Esophagus muscularis mucosa (tissue), 4 donors: ENCODE results near the gene ZFX. TPM values are rescaled to one million over a fixed set of nuclear protein-coding genes. Genes with fewer than 3 reads are reported as not detected.
A peak's percentile ranks its signal among the peaks of the same experiment; 100 is the strongest.

Experiments used
- DNase-seq: peaks from one replicate; pipeline ENCODE4 v3.0.0-alpha.2; 2017; ENCODE audit errors: extremely low spot score
- H3K27ac ChIP-seq, 4 donors: fragments of 200-600 bp; sonication (generic); replicated peaks in 1 of 4; 1 replicate in 3 of 4; 2 replicates in 1 of 4; pipeline ENCODE4 v1.5.1; 2016 to 2019; ENCODE audit warnings: mild to moderate bottlenecking in 1 of 4
- H3K27me3 ChIP-seq, 4 donors: fragments of 200-600 bp; sonication (generic); one replicate each; pipeline versions ENCODE4 v1.5.1 to v1.6.0; 2016 to 2019
- H3K36me3 ChIP-seq, 4 donors: fragments of 200-600 bp; sonication (generic); one replicate each; pipeline ENCODE4 v1.5.1; 2016 to 2019
- H3K4me1 ChIP-seq, 4 donors: fragments of 200-600 bp; sonication (generic); one replicate each; pipeline ENCODE4 v1.5.1; 2016 to 2019
- H3K4me3 ChIP-seq, 4 donors: fragments of 200-600 bp; sonication (generic); 1 replicate in 2 of 4; 2 replicates in 2 of 4; pipeline ENCODE4 v1.5.1; 2016 to 2019; ENCODE audit warnings: mild to moderate bottlenecking in 4 of 4, moderate library complexity in 1 of 4
- H3K9me3 ChIP-seq, 4 donors: fragments of 200-600 bp; sonication (generic); 1 replicate in 3 of 4; 2 replicates in 1 of 4; pipeline ENCODE4 v1.5.1; 2016 to 2019
- CTCF ChIP-seq, 3 experiments: fragments of 200-600 bp in 2 of 3; fragments of 450-650 bp in 1 of 3; sonication (generic) in 2 of 3; IDR thresholded peaks; one replicate each; pipeline ENCODE4 v1.5.1; 2017 to 2019; ENCODE audit warnings: antibody characterized with exemption in 3 of 3, mild to moderate bottlenecking in 2 of 3, moderate library complexity in 1 of 3
- EP300 ChIP-seq: sonication (generic); formaldehyde crosslinking; IDR thresholded peaks from one replicate; pipeline ENCODE4 v1.6.1; 2017; ENCODE audit warnings: antibody characterized with exemption
- POLR2A ChIP-seq: fragments of 450-650 bp; IDR thresholded peaks from one replicate; pipeline ENCODE4 v1.6.1; 2017; ENCODE audit warnings: antibody characterized with exemption, moderate library complexity, mild to moderate bottlenecking, low read depth
- POLR2AphosphoS5 ChIP-seq, 2 donors: sonication (generic); formaldehyde crosslinking; IDR thresholded peaks; one replicate each; pipeline ENCODE4 v1.6.1; 2017; ENCODE audit warnings: antibody characterized with exemption in 2 of 2
- whole genome bisulfite sequencing: methylation state at CpG from one replicate; pipeline ENCODE4 v1.1.5; 2018; 5-methylcytosine and 5-hydroxymethylcytosine counted together
- intact Hi-C: fragments of 100-400 bp; cut with DNase I; formaldehyde crosslinking; loops from one replicate; pipeline ENCODE4 v1.15.1; 2023
- total RNA-seq, 4 donors: library from RNA; depleted of rRNA; stranded (reverse); fragments of >200 nt; gene quantifications; one replicate each; pipeline versions ENCODE4 v1.1.0 to v1.2.1, GENCODE V29; 2016

Gene ZFX
- total RNA-seq, 4 donors from 2014 or later, result 52.3 to 75.6 (median 66.4) TPM

DNA sequence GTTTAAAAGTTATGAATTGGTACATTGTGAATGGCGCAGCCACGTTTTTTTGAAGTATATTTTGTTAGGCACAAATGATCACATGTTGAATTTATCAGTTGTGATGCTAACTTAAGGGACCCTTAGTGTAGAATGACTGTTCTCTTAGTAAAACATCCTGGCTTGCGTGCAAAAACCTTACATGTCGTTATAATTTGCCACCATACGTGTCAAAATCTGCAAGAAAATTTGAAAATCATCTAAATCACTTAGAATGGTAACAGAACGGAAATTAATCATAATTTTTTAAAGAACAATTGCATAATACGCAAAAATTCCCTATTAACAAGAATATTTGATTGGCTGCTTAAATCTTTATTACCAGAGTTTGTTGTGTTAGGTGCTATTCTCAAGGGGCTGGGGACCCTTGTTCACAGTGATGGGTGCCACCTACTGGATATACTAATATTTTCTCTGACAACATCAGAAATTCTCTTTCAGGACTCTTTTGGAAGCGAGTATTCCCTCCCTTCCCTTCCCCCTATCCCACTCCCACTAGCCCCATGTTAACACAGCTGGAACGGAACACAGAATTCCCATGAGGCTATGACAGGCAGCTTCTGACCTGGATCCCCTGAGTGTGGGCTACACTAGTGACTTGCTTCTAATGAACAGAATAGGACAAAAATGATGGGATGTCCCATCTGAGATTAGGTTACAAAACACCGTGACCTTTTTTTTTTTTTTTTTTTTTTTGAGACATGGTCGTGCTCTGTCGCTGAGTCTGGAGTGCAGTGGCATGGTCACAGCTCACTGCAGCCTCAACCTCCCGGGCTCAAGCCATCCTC is 92.5 kb downstream of the ZFX start:
- Histone ChIP-seq H3K4me1 (peaks cover 0 to 32% (median 8%) of the 10 kb centered on the region in 4 donors), H3K4me3 (no peak overlapping the region), H3K36me3 (no peaks in the 10 kb centered on the region), H3K27ac (peak overlapping the region in 1 of 4 donors; percentile 42), H3K9me3 (no peaks in the 10 kb centered on the region), H3K27me3 (no peaks in the 10 kb centered on the region)
- WGBS, result 50% methylated on average over 13 of the region's 13 CpGs
- TF ChIP-seq CTCF (IDR thresholded peaks at IDR 0.05), result peak; percentile 33 to 44 (median 38)
- TF ChIP-seq EP300, result no peak
- intact Hi-C loops, result loop anchor here (2.0 kb wide), 2 partner anchors 87 to 159 kb away; no protein-coding TSS in a partner anchor
- no peak for DNase-seq

DNA sequence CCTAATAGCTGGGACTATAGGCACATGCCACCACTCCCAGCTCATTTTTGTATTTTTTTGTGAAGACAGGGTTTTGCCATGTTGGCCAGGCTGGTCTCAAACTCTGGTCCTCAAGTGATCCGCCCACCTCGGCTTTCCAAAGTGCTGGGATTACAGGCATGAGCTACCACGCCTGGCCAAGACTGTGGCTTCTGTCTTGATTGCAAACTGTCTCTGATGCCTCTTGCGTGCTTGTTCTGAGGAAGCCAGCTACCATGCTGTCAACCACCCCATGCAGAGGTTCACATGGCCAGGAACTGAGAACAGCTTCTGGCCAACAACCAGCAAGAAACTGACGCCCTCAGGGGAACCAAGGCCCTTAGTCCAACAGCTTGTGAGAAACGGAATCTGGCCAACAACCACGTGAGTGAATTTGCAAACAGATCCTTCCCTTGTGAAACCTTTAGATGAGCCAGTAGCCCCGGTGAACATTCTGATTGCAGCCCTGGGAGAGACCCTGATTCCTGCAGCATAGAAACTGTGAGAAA is 93.2 kb downstream of the ZFX start:
- 39% methylated on average over 8 of the region's 8 CpGs for WGBS
- Histone ChIP-seq H3K4me3 (no peak overlapping the region), H3K4me1 (peaks cover 0 to 32% (median 8%) of the 10 kb centered on the region in 4 donors), H3K27ac (peak overlapping the region in 1 of 4 donors; percentile 42), H3K9me3 (no peaks in the 10 kb centered on the region), H3K27me3 (no peaks in the 10 kb centered on the region), H3K36me3 (no peaks in the 10 kb centered on the region)
- DNase-seq, result no peak
- TF ChIP-seq CTCF (IDR thresholded peaks at IDR 0.05) (no peak), POLR2AphosphoS5 (IDR thresholded peaks at IDR 0.05) (peak; percentile 21 to 28)
- intact Hi-C loops, result loop anchor here (2.0 kb wide), 2 partner anchors 88 to 160 kb away; no protein-coding TSS in a partner anchor

DNA sequence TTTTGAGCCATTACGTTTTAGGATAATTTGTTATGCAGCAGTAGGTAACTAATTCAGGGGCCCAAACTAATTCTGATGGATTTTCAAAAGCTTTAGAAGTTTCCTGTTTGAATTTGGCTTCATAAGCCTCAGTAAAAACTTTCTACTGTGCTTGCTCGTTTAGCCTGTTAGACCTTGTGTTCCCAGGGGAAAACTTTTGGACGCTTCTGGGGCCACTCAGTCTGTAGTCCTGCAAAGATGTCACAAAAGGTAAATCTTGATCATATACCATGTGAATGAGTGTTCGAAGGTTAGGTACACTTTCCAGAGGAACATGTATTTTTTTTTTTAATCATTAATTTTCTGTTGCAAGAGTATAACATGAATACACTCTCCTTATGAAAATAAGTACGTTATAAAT is 93.7 kb downstream of the ZFX start:
- 68% methylated on average over 5 of the region's 5 CpGs for WGBS
- intact Hi-C loops, result loop anchor here (2.0 kb wide), 2 partner anchors 88 to 160 kb away; no protein-coding TSS in a partner anchor
- H3K4me1 ChIP-seq, result peaks cover 0 to 32% (median 8%) of the 10 kb centered on the region in 4 donors
- H3K27me3 ChIP-seq, result no peaks in the 10 kb centered on the region
- TF ChIP-seq CTCF (IDR thresholded peaks at IDR 0.05) (no peak), EP300 (no peak), POLR2AphosphoS5 (IDR thresholded peaks at IDR 0.05) (no peak), POLR2A (no peak)
- H3K4me3 ChIP-seq, result no peak overlapping the region
- no peak for DNase-seq
- H3K9me3 ChIP-seq, result no peaks in the 10 kb centered on the region
- H3K36me3 ChIP-seq, result no peaks in the 10 kb centered on the region
- peak overlapping the region in 1 of 4 donors; percentile 14 for H3K27ac ChIP-seq

DNA sequence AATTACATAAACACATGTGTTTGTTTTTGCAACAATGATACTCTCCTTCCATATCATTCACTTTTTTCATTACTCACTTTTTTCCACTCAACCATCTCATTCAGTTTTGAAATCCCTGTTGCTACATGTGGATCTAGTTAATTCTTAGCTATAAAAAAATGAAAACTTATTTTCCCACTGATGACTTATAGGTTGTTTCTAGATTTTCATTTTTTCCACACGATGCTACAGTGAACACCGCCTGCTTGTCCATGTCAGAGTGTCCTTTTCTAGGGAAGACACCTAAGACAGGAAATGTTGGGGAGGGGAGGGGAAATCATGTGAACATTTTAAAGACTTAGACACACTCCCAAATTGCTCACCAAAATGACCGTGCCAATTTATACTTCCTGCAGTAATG is 94.2 kb downstream of the ZFX start:
- Histone ChIP-seq H3K36me3 (no peaks in the 10 kb centered on the region), H3K27ac (peak overlapping the region in 1 of 4 donors; percentile 14), H3K27me3 (no peaks in the 10 kb centered on the region), H3K9me3 (no peaks in the 10 kb centered on the region), H3K4me1 (peaks cover 0 to 32% (median 8%) of the 10 kb centered on the region in 4 donors), H3K4me3 (no peak overlapping the region)
- intact Hi-C loops, result loop anchor here (2.0 kb wide), 2 partner anchors 89 to 161 kb away; no protein-coding TSS in a partner anchor
- WGBS, result 60% methylated on average over 3 of the region's 3 CpGs
- TF ChIP-seq POLR2AphosphoS5 (IDR thresholded peaks at IDR 0.05) (no peak), POLR2A (no peak), CTCF (IDR thresholded peaks at IDR 0.05) (no peak), EP300 (no peak)
- DNase-seq, result no peak
